ENCODE measurements around the gene OR4D2.
"Not testable (repeated sequence)": the region's sequence is repeated elsewhere in the genome, so short reads cannot be mapped to it uniquely, and the experiment has no call there.

The OR4D2 gene

GRCh38 chr17:58166682-58167081, at the start of gene OR4D2:
OR4D2 (plus strand) TSS chr17:58166982; CDS start chr17:58169656, 2,674 bp downstream.
- no peak for DNase-seq

- no peak for DNase-seq
These were observed 49.4 kb upstream of the OR4D2 start for GRCh38 chr17:58117382-58117781.

- DNase-seq: no peak
These were observed 47.3 kb upstream of the OR4D2 start for GRCh38 chr17:58119491-58119890.

GRCh38 chr17:58120195-58120822, 46.5 kb upstream of the OR4D2 start:
- no peak for DNase-seq

- no peak for DNase-seq
These were observed 44.9 kb upstream of the OR4D2 start for GRCh38 chr17:58121925-58122324.

- DNase-seq: no peak
These were observed 38.9 kb upstream of the OR4D2 start for GRCh38 chr17:58127846-58128245.

GRCh38 chr17:58132697-58133096, 34.1 kb upstream of the OR4D2 start:
- not testable (repeated sequence) for DNase-seq

GRCh38 chr17:58136669-58137279, 30.0 kb upstream of the OR4D2 start:
- DNase-seq: no peak

- DNase-seq: no peak
These were observed 25.3 kb upstream of the OR4D2 start for GRCh38 chr17:58141505-58141904.

- not testable (repeated sequence) for DNase-seq
These were observed 23.4 kb upstream of the OR4D2 start for GRCh38 chr17:58143335-58143734.

GRCh38 chr17:58144801-58145200, 22.0 kb upstream of the OR4D2 start:
- DNase-seq: no peak

- DNase-seq: no peak
These were observed 18.8 kb upstream of the OR4D2 start, which contains the start of gene OR4D1 for GRCh38 chr17:58147930-58148434. OR4D1 (plus strand) TSS chr17:58148384; CDS start chr17:58155154, 6,770 bp downstream.

- DNase-seq: no peak
These were observed 18.2 kb upstream of the OR4D2 start for GRCh38 chr17:58148609-58149008.

- DNase-seq: no peak
These were observed 16.4 kb upstream of the OR4D2 start for GRCh38 chr17:58150394-58150793.

GRCh38 chr17:58153046-58153445, 13.7 kb upstream of the OR4D2 start:
- DNase-seq: no peak

GRCh38 chr17:58153671-58154070, 13.1 kb upstream of the OR4D2 start:
- no peak for DNase-seq

- peak; percentile 73 for DNase-seq
These were observed 9.7 kb upstream of the OR4D2 start for GRCh38 chr17:58156839-58157803.

- no peak for DNase-seq
These were observed 8.6 kb upstream of the OR4D2 start for GRCh38 chr17:58158181-58158580.

- no peak for DNase-seq
These were observed 5.2 kb upstream of the OR4D2 start for GRCh38 chr17:58161566-58161965.

- no peak for DNase-seq
These were observed 801 bp upstream of the OR4D2 start for GRCh38 chr17:58165981-58166380.

GRCh38 chr17:58170622-58171021, 3.8 kb downstream of the OR4D2 start:
- no peak for DNase-seq

- DNase-seq: no peak
These were observed 5.7 kb downstream of the OR4D2 start for GRCh38 chr17:58172369-58173071.

- no peak for DNase-seq
These were observed 8.1 kb downstream of the OR4D2 start for GRCh38 chr17:58174871-58175270.

All from activated CD4-positive, CD25-positive, alpha-beta regulatory T cell treated with anti-CD3 and anti-CD28 coated beads, Interleukin-2, amount 50 U/mL, for 72 hours (primary cell).